Caco-2 (cell line): ENCODE measurements around the gene CREB3L2. TPM values are rescaled to one million over a fixed set of nuclear protein-coding genes. Genes with fewer than 3 reads are reported as not detected.
A peak's percentile ranks its signal among the peaks of the same experiment; 100 is the strongest.

Source experiments
- BruUV-seq: library from RNA; stranded (reverse); fragments of 400-500 nt; replicated peaks from 2 replicates; lab custom pipeline; 2021; lab: Mats Ljungman, UMichigan
- CTCF ChIA-PET: fragments of 300-600 bp; sonication (Branson Sonifier 250); formaldehyde crosslinking; loops from one replicate; lab custom pipeline; 2022; ENCODE audit warnings: antibody characterized with exemption; lab: Charles Lee
- POLR2A ChIA-PET: fragments of 300-600 bp; sonication (Branson Sonifier 250); formaldehyde crosslinking; loops from one replicate; lab custom pipeline; 2022; ENCODE audit warnings: antibody characterized with exemption; lab: Charles Lee
- DNase-seq, 2 experiments: peaks; one replicate each; pipeline versions ENCODE4 v3.0.0 to v3.0.0-alpha.2; 2020 to 2022
- H3K27me3 ChIP-seq: replicated peaks from 2 replicates; pipeline ENCODE4 v1.6.0; 2011; ENCODE audit warnings: low read length; ENCODE audit not compliant: control insufficient read depth, insufficient read depth
- H3K36me3 ChIP-seq: 2 replicates; pipeline ENCODE4 v1.5.1; 2011; ENCODE audit warnings: low read length; ENCODE audit not compliant: control insufficient read depth, insufficient read depth
- H3K4me1 ChIP-seq: fragments of 250-450 bp; sonication (Bioruptor Pico); 2 replicates; pipeline ENCODE4 v1.5.1; 2020; ENCODE audit warnings: mild to moderate bottlenecking
- H3K4me3 ChIP-seq: 2 replicates; pipeline ENCODE4 v1.5.1; 2011; ENCODE audit warnings: low read depth, mild to moderate bottlenecking, control low read depth, low read length
- H3K9me3 ChIP-seq: fragments of 250-450 bp; sonication (Bioruptor Pico); 2 replicates; pipeline ENCODE4 v1.5.1; 2020; ENCODE audit warnings: mild to moderate bottlenecking, moderate library complexity
- H3K27ac Mint-ChIP-seq: one replicate; pipeline ENCODE4 v1.8.0; 2022; ENCODE audit warnings: mixed read lengths; ENCODE audit not compliant: unreplicated experiment
- H3K27me3 Mint-ChIP-seq: one replicate; pipeline ENCODE4 v1.8.0; 2022; ENCODE audit warnings: mixed read lengths; ENCODE audit not compliant: insufficient read depth, unreplicated experiment
- H3K36me3 Mint-ChIP-seq: one replicate; pipeline ENCODE4 v1.8.0; 2022; ENCODE audit warnings: mild to moderate bottlenecking, mixed read lengths; ENCODE audit not compliant: insufficient read depth, unreplicated experiment
- H3K4me1 Mint-ChIP-seq: one replicate; pipeline ENCODE4 v1.8.0; 2022; ENCODE audit warnings: low read depth, mixed read lengths; ENCODE audit not compliant: unreplicated experiment
- H3K4me3 Mint-ChIP-seq: one replicate; pipeline ENCODE4 v1.8.0; 2022; ENCODE audit warnings: mild to moderate bottlenecking, moderate library complexity, mixed read lengths; ENCODE audit not compliant: unreplicated experiment
- H3K9me3 Mint-ChIP-seq: one replicate; pipeline ENCODE4 v1.8.0; 2022; ENCODE audit warnings: mixed read lengths; ENCODE audit not compliant: unreplicated experiment
- intact Hi-C: fragments of 100-400 bp; cut with micrococcal nuclease; formaldehyde crosslinking; loops from one replicate; pipeline ENCODE4 v1.10.0; 2022; ENCODE audit not compliant: unreplicated experiment
- total RNA-seq: library from RNA; stranded (reverse); gene quantifications from 2 replicates; pipeline ENCODE4 v1.2.3, GENCODE V29; 2022
- TF ChIP-seq, protein P1 (sequence below), 2 experiments: fragments of 200-600 bp in 1 of 2; IDR thresholded peaks; 1 replicate in 1 of 2; 2 replicates in 1 of 2; pipeline versions ENCODE4 v1.5.1 to v1.8.0; 2011 to 2022; ENCODE audit warnings: antibody characterized with exemption in 1 of 2, control low read depth in 1 of 2, inconsistent platforms in 1 of 2, low read depth in 1 of 2, low read length in 1 of 2, mild to moderate bottlenecking in 1 of 2, moderate library complexity in 1 of 2; ENCODE audit not compliant: insufficient read depth in 1 of 2, severe bottlenecking in 1 of 2, unreplicated experiment in 1 of 2

Gene CREB3L2
- total RNA-seq, 1 experiment from 2014 or later, result 123 TPM

DNA sequence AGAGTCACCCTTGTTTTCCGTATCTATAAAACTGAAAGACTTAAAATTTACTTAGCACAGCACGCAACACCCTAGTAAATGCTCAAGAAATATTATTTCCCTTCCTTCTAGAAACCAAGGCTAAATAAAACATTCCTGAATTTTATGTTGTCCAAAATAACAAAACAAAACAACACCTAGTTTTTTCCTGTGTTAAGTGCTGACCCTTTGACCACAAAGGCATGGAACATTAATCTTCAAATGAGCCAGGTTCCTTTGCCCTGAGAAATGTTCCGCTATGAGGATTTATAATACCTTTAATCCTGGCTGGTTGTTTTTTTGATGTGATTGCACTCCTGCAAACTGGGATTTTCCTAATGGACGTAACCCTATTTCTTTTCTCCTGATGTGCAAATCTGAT, 126.1 kb downstream of the CREB3L2 start:
- Histone ChIP-seq H3K4me1 (no peaks in the 10 kb centered on the region), H3K36me3 (peaks cover 7% of the 10 kb centered on the region), H3K27me3 (no peaks in the 10 kb centered on the region), H3K9me3 (no peaks in the 10 kb centered on the region), H3K4me3 (no peak overlapping the region)
- Mint-ChIP-seq H3K4me1 (peaks cover 7% of the 10 kb centered on the region), H3K27ac (no peak overlapping the region), H3K27me3 (no peaks in the 10 kb centered on the region), H3K4me3 (no peak overlapping the region), H3K36me3 (peaks cover 83% of the 10 kb centered on the region), H3K9me3 (no peaks in the 10 kb centered on the region)
- no peak for DNase-seq
- intact Hi-C loops, result no loop called here
- TF ChIP-seq, protein P1, sequence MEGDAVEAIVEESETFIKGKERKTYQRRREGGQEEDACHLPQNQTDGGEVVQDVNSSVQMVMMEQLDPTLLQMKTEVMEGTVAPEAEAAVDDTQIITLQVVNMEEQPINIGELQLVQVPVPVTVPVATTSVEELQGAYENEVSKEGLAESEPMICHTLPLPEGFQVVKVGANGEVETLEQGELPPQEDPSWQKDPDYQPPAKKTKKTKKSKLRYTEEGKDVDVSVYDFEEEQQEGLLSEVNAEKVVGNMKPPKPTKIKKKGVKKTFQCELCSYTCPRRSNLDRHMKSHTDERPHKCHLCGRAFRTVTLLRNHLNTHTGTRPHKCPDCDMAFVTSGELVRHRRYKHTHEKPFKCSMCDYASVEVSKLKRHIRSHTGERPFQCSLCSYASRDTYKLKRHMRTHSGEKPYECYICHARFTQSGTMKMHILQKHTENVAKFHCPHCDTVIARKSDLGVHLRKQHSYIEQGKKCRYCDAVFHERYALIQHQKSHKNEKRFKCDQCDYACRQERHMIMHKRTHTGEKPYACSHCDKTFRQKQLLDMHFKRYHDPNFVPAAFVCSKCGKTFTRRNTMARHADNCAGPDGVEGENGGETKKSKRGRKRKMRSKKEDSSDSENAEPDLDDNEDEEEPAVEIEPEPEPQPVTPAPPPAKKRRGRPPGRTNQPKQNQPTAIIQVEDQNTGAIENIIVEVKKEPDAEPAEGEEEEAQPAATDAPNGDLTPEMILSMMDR (IDR thresholded peaks at IDR 0.05; ENCODE audit: insufficient read depth in 1 of 2, low read depth in 1 of 2, low read length in 1 of 2, severe bottlenecking in 1 of 2, unreplicated experiment in 1 of 2), result no peak
- BruUV-seq, result TSS peak; percentile 6
- CTCF ChIA-PET, result no interaction called here
- POLR2A ChIA-PET, result no interaction called here

DNA sequence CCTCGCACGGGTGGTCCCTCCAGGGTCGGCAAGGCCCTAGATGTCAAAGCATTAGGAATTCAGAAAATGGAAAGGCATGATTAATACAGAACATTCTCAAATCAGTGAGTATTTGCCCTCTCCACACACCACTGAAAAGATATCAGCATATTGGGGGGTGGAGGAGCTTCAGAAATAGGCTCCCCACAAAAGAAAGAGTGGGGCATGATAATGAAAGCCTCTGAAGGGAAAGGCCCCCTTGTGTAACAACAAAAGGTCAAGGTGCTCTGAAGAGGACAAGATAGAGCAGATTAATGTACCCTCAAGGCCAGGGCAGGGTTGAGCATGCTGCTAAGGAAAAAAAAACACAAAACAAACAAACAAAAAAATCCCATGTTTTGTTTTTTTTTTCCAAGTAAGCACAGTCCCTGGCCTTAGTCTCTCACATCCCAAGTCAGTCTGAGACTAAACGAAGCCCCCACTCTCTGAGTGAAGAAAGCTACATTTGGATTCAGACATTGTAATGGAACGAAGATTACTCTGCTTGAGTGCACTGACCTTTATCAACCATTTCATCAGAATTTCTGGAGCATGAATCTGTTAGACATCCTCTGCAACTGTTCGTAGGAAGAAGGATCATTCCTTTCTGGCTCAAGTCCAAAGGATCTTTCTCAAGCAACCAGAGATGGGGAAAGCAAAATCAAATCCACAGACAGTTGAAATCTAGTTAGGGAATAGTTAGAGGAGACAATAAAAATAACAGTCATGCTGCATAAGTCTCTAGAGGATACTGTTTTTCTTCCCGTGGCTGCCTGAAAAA, 127.7 kb downstream of the CREB3L2 start:
- TF ChIP-seq, protein P1 (IDR thresholded peaks at IDR 0.05; ENCODE audit: insufficient read depth in 1 of 2, low read depth in 1 of 2, low read length in 1 of 2, severe bottlenecking in 1 of 2, unreplicated experiment in 1 of 2), result no peak
- intact Hi-C loops, result no loop called here
- peaks cover 3% of the 10 kb centered on the region for H3K36me3 ChIP-seq
- no peaks in the 10 kb centered on the region for H3K4me1 ChIP-seq
- no peaks in the 10 kb centered on the region for H3K27me3 ChIP-seq
- Mint-ChIP-seq H3K27me3 (no peaks in the 10 kb centered on the region), H3K4me3 (no peak overlapping the region), H3K36me3 (peaks cover 67% of the 10 kb centered on the region), H3K4me1 (no peaks in the 10 kb centered on the region), H3K9me3 (peaks cover 2% of the 10 kb centered on the region), H3K27ac (no peak overlapping the region)
- no peaks in the 10 kb centered on the region for H3K9me3 ChIP-seq
- H3K4me3 ChIP-seq, result no peak overlapping the region
- ChIA-PET POLR2A (no interaction called here), CTCF (no interaction called here)
- DNase-seq, result no peak
- BruUV-seq, result no TSS peak

DNA sequence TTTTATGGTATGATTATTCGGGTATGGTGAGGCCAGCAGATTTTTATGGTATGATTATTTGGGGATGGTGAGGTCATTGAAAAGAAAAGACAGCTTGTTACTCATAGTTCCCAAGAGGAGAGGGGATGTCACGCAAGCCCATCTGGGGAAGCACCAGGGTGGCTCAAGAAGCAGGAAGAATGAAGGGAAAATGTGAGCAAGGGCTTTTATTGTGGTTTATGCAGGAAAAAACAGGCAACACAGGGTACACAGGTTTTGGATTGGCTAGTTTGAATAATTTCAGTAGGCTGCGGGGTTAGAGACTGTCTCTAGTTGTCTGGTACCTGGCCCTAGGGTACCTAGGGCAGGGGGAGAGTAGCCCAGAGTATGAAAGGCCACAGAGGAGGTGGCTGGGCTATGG, 128.4 kb downstream of the CREB3L2 start:
- H3K9me3 Mint-ChIP-seq, result peaks cover 8% of the 10 kb centered on the region
- peaks cover 64% of the 10 kb centered on the region for H3K36me3 Mint-ChIP-seq

More for the DNA sequence above, 128.4 kb downstream of the CREB3L2 start:
- DNase-seq, result no peak
- Histone ChIP-seq H3K27me3 (no peaks in the 10 kb centered on the region), H3K4me3 (no peak overlapping the region), H3K36me3 (peaks cover 3% of the 10 kb centered on the region), H3K4me1 (no peaks in the 10 kb centered on the region), H3K9me3 (no peaks in the 10 kb centered on the region)
- CTCF ChIA-PET, result no interaction called here
- TF ChIP-seq, protein P1 (IDR thresholded peaks at IDR 0.05; ENCODE audit: insufficient read depth in 1 of 2, low read depth in 1 of 2, low read length in 1 of 2, severe bottlenecking in 1 of 2, unreplicated experiment in 1 of 2), result no peak
- Mint-ChIP-seq H3K27me3 (no peaks in the 10 kb centered on the region), H3K27ac (peak overlapping the region; percentile 15), H3K4me1 (no peaks in the 10 kb centered on the region), H3K4me3 (no peak overlapping the region)
- intact Hi-C loops, result no loop called here
- BruUV-seq, result no TSS peak
- POLR2A ChIA-PET, result no interaction called here
